T follicular helper cell (primary cell): ENCODE data around the gene FOXP4.

Experiments used
- DNase-seq: peaks from one replicate; pipeline ENCODE4 v3.0.0-alpha.2; 2020; ENCODE audit warnings: low read depth
- total RNA-seq, 2 experiments: gene quantifications; one replicate each; lab custom pipeline; 2026; lab: John Stamatoyannopoulos, UW

FOXP4 gene, protein sequence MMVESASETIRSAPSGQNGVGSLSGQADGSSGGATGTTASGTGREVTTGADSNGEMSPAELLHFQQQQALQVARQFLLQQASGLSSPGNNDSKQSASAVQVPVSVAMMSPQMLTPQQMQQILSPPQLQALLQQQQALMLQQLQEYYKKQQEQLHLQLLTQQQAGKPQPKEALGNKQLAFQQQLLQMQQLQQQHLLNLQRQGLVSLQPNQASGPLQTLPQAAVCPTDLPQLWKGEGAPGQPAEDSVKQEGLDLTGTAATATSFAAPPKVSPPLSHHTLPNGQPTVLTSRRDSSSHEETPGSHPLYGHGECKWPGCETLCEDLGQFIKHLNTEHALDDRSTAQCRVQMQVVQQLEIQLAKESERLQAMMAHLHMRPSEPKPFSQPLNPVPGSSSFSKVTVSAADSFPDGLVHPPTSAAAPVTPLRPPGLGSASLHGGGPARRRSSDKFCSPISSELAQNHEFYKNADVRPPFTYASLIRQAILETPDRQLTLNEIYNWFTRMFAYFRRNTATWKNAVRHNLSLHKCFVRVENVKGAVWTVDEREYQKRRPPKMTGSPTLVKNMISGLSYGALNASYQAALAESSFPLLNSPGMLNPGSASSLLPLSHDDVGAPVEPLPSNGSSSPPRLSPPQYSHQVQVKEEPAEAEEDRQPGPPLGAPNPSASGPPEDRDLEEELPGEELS
- 5.5 to 13.5 reads per million in 2 experiments for total RNA-seq

DNA sequence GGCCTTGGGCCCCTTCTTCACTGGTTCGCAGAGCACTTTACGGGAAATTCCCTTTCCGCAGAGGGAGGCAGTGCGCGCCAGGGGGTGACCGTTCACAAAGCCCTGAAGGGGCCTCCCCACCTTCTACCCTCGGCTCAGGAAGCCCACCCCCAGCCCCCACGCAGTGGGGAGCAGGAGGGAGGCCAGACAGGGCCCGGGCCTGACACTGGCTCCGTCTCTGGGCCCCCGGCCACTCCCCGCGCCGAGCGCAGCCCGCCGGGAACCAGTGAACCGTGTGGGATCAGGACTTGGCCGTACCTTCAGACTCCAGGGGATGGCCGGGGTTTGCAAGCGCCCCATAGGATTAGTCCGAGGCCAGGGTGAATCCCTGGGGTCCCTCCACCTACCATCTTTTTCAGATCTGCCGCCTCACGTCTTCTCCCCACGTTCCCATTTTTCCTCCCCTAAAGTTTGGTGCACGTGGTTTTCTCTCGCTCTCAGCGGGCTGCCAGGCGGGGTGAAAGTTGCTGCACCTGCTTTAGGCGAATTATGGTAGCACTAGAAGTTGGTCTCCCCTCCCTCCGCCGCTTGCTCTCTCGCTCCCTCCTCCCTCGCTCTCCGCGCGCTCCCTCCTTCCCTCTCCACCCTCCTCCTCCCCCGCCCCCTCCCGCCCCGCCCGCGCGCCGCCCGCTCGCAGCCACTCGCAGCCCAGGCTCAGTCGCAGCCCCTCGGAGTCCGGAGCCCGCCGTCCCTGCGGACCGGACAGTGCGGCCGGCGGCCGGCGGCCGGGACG is at the start of gene FOXP4:
Gene FOXP4, plus strand, starts transcription at position 679 of the 772 bp plus-strand sequence. CDS start 19,380 bp downstream, outside the sequence.
- peak; percentile 72 for DNase-seq

DNA sequence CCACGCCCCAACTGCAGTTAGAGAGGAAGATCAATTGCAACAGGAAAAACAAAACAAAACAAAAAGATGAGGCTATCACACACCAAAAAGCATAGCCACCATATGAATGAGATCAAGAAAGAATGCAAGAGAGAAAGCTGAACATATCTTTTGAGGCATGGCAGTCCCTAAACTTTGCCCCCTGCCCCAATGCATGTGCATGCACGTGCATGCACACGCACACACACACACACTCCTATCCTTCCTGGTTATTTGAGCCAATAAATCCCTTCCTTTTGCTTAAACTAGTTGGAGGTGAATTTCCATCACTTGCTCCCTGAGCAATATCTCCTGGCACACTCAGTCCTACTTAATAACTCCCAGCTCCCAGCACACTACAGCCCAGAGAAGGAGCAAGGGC is 48.6 kb upstream of the FOXP4 start:
- DNase-seq: no peak

DNA sequence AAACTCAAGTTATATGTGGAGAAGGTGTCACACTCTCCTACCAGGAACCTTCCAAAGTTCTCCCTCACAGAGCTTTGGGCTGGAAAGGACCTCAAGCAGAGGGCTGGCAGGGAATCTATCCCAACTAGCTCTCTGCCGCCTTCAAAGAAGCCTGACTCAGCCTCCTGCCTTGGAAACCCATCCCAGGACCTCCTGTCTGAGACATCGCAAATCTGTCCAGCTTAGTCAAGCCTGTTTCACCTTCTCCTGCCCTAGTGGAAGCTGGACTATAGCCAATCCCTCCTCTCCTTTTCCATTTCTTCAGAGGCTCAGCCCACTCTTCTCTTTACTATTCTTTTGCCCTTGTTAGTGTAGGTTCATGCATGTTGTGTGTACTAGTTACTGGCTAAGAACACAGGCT is 48.2 kb upstream of the FOXP4 start:
- DNase-seq: no peak

DNA sequence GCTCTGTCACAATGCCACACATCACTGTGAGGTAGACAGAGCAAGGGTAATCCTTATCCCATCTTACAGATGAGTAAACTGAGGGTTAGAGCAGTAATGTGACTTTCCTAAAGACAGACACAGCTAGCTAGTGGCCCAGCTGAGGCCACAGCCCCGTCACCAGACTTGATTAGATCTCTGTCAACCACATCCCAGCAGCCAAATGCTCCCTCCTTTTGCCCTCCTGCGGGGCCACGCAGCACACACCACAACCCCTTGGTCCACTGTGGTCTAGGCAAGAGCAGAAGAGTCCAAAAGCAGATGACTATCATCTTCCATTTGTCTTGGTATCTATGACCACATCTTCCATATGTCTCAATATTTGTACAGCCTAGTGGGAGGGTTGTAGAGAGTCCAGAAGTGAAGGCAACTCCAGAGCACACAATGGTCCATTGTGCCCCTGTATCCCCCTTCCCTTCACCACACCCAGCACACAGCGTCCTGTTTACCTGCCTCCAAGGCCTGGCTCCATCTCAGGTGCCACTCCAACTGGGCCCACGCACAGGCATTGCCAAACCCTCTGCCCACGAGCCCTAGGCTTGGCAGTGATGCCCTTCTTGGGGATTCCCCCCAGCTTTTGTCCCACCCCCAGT is 47.1 kb upstream of the FOXP4 start:
- DNase-seq: no peak

DNA sequence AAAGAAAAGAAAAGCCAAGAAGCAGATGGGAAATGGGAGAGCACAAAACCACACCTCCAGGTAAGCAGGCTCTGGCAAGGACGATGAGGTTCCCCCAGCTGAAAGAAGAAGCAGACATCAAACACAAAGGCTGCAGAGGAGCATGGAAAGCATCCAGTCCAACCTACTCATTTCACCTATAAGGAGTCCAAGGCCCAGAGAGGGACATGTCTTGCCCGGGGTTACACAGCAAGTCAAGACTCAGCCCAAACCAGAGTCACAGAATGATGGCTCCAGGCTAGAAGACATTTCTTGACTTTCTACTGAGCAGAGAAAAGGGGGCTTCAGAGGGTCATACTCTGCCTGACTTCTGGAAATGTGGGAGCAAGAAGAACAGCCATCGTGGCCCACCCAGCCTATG is 45.6 kb upstream of the FOXP4 start:
- DNase-seq: no peak

DNA sequence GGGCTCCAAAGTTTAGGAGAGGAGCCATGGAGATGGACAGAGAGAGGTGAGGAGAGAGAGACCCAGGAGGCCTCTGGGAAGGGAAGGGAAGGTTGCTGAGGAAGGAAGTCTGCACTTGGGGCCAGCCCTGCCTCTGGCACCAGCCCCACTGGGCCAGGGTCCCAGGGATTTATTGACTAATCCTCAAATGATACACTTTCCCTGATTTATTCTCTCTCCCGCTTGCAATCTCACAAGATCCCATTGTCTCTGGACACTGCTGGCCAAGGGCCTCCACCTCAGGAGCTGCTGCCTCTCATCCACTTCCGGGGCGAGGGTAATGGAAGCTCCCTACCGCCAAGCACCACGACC is 43.6 kb upstream of the FOXP4 start:
- no peak for DNase-seq

DNA sequence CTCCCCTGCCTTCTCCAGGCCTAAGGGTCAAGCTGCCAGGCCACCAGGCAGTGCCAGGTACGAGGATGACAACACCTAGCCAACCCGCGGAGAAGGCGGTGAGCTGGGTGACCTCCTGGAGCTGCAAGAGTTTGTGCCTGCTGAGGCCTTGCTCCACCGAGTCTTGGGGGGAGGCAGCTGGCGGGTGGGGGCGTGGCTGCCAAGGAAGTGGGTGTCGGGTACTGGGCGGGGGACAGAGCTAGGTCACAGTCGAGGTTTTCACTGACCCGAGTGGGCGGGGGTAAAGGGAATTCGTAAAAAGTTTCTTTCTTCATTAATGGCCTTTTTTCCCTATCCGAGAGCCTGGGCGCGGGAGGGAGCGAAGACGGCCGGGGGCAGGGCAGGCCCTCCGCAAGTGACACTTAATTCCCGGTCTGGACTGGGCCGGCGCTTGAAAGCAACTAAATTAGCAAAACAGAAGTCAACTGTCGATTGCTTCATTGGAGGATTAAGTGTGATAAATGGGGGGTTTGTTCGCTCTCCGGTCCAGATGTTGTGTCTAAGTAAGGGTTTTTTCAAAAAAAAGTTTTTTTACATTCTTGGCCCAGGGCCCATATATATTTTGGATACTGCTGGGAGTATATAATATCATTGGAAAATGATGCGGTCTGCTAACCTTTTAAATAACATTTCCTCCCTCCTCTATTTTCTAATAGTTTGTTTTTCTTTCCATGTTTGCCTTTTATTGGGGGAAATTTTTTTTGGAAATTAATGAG is 43.1 kb upstream of the FOXP4 start:
- DNase-seq: no peak

DNA sequence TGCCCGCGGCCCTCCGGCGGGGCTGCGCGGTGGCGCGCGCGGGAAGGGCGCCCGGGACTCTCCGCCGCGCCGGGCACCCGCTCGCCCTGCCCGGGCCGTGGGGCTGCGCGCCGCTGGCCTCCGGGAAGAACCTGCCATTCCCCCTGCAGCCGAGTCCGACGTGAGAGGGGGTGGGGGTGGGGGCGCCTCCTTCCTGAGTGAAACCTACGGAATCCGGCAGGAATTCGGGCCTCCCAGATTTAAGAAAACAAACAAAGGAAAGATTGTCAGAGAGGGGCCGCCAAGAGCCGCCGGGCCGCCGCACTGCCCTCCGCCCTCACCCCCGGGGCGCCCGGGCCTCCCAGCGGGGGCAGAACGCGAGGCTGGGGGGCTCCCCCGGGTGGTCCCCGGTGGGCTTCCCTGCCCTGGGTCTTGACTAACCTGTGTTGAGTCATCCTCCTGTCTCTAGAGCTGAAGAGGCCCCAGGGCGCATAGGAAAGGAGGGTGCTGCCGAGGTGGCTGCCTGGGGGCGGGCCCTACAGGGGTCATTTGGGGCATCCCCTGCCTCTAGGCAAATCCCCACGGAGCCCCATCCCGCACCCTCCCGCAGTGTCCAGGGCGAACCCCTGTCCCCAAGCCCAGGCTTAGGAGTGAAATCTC is 42.2 kb upstream of the FOXP4 start:
- DNase-seq: no peak

DNA sequence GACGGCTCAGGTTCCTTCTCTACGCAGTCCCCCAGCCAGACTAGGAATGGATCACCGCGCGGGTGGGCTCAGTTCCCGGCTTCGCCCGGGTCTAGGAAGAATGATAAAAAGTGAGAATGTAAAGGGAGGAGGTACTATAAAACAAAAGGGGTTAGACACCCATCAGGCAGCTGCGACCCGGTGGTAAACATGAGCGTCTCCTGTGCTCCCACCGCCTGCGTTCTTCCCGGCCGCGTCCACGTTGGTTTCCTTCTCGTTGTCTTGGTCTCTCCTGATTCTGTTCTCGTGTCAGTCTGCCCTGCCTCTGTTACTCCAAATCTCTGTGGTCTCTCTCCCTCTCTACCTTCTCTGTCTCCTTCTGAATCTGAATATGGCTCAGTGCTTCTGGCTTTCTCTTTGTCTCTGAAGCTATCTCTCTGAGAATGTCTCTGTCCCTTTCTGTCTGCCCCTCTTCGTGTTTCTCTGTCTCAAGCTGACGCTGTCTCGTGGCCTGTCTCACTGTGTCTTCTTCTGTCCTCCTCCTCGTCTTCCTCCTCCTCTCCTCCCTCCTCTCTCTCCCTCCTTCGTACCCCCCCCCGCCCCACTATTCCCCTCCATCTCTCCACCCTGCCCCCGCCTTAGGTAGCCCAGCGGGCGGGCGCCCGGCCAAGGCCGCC is 41.6 kb upstream of the FOXP4 start:
- no peak for DNase-seq

DNA sequence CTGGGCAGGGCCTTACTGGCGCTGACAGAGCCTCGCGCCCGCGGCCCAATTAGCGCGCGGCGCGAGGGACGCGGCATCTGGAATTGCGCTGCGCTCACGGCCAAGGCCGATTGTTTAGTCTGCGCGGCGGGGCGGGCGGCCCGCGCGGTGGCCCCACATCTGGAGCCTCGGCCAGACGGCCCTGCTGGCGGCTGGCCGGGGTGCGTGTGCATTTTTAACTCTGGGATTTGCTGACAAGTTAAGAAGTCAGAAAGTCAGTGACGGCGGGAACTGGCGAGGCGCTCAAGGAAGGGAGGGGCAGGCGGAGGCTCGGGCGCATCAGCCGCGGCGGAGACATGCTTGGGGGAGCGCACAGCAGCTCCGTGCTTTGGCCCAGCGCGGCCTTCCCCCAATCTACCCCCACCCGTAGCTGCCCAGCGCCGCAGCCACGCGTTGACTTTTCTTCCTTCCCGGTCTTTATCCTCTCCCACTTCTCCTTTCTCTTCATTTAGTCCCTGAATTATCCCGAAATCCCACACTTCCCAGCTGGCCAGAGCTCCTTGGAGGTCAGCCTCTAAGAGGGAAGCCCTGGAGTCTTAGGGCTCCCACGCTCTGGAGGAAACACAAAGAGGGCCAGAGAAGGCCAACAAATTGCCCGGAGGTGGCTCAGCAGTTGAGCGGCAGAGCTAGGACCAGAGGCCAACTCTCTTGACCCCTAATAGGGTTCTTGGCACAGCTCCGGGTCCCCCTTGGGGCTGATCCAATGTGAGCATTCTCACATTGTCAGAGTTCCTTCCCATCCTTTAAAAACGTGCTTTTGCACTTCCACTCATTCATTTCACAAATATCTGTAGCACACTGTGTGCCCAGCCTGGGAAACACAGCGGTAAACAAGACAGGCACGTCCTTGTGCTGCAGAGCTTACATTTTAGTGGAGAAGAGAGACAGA is 40.8 kb upstream of the FOXP4 start:
- no peak for DNase-seq

DNA sequence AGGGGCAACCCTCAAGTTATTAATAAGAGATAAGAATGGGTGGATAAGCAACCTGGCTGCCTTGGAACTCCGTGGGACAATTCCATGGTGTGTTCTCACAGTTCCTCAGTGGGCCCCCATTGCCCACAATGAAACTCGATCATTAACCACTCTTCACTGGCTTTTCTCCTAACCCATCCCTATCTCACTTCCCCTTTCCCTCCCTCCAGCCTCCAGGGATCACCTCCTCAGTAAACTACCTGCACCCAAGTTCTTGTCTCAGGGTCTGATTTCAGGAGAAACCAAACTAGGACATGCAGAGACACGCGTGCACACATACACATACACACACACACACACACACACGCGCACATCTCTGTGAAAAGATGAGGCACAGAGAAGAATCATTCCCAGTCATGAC is 37.7 kb upstream of the FOXP4 start:
- DNase-seq: no peak

DNA sequence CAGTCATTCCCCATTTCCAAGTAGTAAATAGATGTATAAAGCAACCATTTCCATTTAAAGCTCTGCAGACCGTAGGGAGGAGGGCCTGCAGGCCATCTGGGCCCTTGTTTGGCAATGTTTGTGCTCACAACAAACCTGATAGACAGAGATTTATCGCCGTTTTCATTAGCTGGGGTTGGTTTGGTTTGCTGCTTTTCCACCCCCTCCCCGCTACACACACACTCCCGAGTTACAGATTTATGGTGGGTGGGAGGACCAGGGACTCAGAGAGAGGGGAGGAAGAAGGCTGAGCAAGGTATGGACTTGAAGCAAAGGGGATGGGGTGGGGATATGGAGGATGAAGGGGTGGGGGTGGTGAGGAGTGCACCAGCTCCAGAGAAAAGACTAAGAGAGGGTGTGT is 36.6 kb upstream of the FOXP4 start:
- no peak for DNase-seq

DNA sequence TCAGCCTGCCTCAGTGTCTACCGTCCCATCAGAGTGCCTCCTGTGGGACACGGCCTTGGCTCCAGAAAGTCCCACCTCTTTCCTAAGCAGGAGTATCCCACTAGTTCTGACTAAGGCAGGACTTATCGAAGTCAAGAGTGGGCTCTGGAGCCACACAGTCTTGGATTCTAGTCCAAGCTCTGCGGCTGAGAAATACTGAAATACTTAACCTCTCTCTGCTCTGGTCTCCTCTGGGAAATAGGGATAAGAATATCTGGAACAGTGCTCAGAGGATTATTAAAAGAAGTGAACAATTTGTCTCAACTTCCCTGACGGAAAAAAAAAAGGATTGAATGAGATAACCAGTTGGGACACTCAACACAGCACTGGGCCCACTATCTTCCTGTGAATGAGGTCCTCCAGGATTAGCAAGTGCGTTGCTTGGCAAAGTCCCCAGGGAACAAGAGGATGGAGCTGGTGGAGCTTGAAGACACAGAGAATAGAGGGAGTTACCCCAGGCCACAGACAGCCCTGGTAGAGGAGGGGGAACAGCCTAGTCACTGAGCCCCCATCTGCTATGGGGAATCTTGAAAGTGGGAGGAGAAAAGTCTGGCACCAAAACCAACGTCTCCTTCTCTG is 34.6 kb upstream of the FOXP4 start:
- DNase-seq: no peak

DNA sequence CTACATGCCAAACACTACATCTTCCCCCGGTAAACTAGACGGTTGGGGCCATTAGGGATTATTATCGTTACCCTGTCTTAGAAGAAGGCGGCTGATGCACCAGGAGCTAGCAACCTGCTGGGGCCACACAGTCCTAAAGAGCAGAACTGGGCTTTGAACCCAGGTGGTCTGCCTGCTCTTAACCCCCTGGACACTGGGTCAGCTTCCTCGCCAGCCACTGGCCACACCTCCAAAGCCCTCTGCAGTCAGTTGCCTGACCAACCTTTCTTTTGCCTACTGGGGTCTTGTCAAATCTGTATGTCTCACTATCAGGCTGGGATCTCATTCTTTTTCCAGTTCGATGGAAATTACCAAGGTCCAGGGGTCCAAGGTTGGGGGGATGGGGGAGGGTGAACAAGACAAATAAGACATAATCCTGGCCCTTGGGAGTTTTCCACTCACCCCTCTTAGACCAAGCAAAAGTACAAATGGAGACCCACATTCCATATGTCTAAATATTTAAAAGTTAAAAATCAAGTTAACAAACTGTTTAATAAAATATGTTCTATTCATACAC is 34.0 kb upstream of the FOXP4 start:
- no peak for DNase-seq

DNA sequence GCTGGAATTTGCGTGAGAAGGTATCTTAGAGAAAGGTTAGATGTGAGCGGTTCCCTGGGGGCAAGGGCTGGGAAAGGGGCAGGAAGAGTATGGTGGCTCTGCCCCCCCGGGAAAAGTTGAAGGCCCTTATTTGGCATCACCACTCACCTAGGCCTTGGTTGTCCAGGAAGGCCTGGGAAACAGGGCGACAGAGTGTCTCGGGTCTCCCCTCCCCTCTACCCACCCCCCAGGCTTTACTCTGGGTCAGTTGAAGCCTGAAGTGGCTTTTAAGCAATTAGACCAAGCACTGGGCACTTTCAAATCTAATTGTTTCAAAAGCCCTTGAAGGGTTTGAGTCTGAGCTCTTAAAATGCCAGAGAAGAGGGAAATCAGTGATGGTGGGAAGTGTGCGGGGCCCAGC is 30.2 kb upstream of the FOXP4 start:
- DNase-seq: no peak

DNA sequence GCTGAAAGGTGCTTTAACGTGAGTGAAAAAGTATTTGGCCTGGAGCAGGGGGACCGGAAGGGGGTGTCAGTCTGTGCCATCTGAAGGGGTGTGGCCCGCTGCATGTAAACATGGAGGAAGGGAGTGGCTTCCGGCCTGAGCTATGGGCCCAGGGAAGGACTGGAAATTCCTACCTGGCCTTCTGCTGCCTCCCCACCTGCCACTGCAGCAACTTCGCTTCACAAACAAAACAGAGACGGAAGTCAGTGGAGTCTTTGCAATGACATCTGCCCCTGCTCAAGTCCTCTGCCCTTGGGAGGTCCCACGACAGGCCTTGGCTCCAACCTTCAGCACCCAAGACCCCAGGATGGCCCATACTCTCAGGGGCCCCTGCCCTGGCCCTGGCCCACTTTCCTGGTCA is 28.1 kb upstream of the FOXP4 start:
- DNase-seq: no peak

DNA sequence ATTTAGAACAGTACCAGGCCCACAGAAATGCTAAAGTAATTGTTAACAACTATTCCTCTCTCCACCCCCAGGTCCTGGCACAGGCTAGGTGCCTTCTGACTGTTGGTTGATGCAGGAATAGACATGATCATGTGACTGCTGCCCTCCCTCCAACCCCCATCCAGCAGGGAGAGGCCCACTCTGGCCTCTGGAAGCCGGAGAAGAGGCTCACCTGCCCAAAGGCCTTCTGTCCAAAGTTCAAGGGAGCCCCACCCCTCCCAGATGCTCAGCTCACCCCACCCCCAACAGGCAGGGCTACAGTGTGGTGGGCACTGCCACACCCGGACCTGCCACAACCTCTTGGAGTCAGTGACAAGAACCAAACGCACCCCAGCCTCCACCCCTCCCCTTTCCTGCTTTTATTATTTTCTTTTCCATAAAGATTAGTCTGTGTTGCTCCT is 26.9 kb upstream of the FOXP4 start:
- DNase-seq: no peak
